ENCODE data around the gene NUTM2E.
"Not testable (repeated sequence)": the region's sequence is repeated elsewhere in the genome, so short reads cannot be mapped to it uniquely, and the experiment has no call there.

NUTM2E gene

GRCh38 chr10:79866903-79867551 lies 40.5 kb downstream of the NUTM2E start:
- DNase-seq (ENCODE audit: low spot score): not testable (repeated sequence)

GRCh38 chr10:79868023-79868422 lies 41.5 kb downstream of the NUTM2E start:
- not testable (repeated sequence) for DNase-seq (ENCODE audit: low spot score)

- not testable (repeated sequence) for DNase-seq (ENCODE audit: low spot score)
These were observed 43.0 kb downstream of the NUTM2E start for GRCh38 chr10:79869439-79870097.

- not testable (repeated sequence) for DNase-seq (ENCODE audit: low spot score)
These were observed 45.2 kb downstream of the NUTM2E start for GRCh38 chr10:79871729-79872128.

All from SW480 (cell line).